ENCODE data around the gene SLC5A7. TPM values are rescaled to one million over a fixed set of nuclear protein-coding genes. Genes with fewer than 3 reads are reported as not detected.

Gene SLC5A7
- total and polyA plus RNA-seq, 2 donors (not counting 1 experiment from before 2014, with no cell fraction given) = not detected

GRCh38 chr2:108061439-108062042 lies 75.2 kb downstream of the SLC5A7 start:
- peaks cover 3% of the 10 kb centered on the region for H3K9me3 Mint-ChIP-seq (ENCODE audit: insufficient read depth)
- H3K9ac ChIP-seq (ENCODE audit: low read length) = no peak overlapping the region
- H3K4me3 Mint-ChIP-seq = no peak overlapping the region
- ATAC-seq (ENCODE audit: low read depth) (no peak), DNase-seq (no peak)
- no peak overlapping the region for H3K4me3 ChIP-seq (ENCODE audit: control extremely low read depth in 1 of 5, extremely low read depth in 1 of 5, insufficient read depth in 1 of 5, low read depth in 2 of 5, low read length in 4 of 5)
- ChIA-PET CTCF (no interaction called here), POLR2A (no interaction called here)
- H3K27me3 ChIP-seq (replicated peaks in 1 of 4; ENCODE audit: control extremely low read depth in 1 of 4, control insufficient read depth in 3 of 4, insufficient read depth in 4 of 4, low read length in 3 of 4) = no peaks in the 10 kb centered on the region
- intact Hi-C loops (cut with micrococcal nuclease) = no loop called here
- H3K4me2 ChIP-seq (replicated peaks; ENCODE audit: low read depth, low read length, poor library complexity, severe bottlenecking) = no peak overlapping the region
- TF ChIP-seq EZH2 (IDR thresholded peaks at IDR 0.05; ENCODE audit: borderline replicate concordance, insufficient read depth, low read depth, low read length, poor library complexity, severe bottlenecking) = no peak
- TF ChIP-seq, protein P1, sequence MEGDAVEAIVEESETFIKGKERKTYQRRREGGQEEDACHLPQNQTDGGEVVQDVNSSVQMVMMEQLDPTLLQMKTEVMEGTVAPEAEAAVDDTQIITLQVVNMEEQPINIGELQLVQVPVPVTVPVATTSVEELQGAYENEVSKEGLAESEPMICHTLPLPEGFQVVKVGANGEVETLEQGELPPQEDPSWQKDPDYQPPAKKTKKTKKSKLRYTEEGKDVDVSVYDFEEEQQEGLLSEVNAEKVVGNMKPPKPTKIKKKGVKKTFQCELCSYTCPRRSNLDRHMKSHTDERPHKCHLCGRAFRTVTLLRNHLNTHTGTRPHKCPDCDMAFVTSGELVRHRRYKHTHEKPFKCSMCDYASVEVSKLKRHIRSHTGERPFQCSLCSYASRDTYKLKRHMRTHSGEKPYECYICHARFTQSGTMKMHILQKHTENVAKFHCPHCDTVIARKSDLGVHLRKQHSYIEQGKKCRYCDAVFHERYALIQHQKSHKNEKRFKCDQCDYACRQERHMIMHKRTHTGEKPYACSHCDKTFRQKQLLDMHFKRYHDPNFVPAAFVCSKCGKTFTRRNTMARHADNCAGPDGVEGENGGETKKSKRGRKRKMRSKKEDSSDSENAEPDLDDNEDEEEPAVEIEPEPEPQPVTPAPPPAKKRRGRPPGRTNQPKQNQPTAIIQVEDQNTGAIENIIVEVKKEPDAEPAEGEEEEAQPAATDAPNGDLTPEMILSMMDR (IDR thresholded peaks at IDR 0.05) = no peak
- H3K27ac ChIP-seq (ENCODE audit: low read length in 2 of 2) = no peak overlapping the region
- H3K36me3 ChIP-seq (replicated peaks in 1 of 2; ENCODE audit: control extremely low read depth in 1 of 2, control insufficient read depth in 1 of 2, extremely low read depth in 1 of 2, insufficient read depth in 2 of 2, low read length in 1 of 2) = no peaks in the 10 kb centered on the region
- no peaks in the 10 kb centered on the region for H3K27me3 Mint-ChIP-seq
- 60% methylated on average over 1 of the region's 4 CpGs for WGBS (ENCODE audit: insufficient coverage)
- no peaks in the 10 kb centered on the region for H3K4me1 ChIP-seq (ENCODE audit: control insufficient read depth in 2 of 2, insufficient read depth in 2 of 2, low read length in 2 of 2)
- no peaks in the 10 kb centered on the region for H3K4me1 Mint-ChIP-seq
- H4K20me1 ChIP-seq (ENCODE audit: control insufficient read depth, insufficient read depth, low read length, poor library complexity, severe bottlenecking) = no peaks in the 10 kb centered on the region
- H3K27ac Mint-ChIP-seq = no peak overlapping the region
- no peak overlapping the region for H2AFZ ChIP-seq (ENCODE audit: insufficient read depth, low read depth, low read length, poor library complexity, severe bottlenecking)
- H3K79me2 ChIP-seq (ENCODE audit: control insufficient read depth, insufficient read depth, low read length) = no peaks in the 10 kb centered on the region
- H3K9me3 ChIP-seq (ENCODE audit: control extremely low read depth in 1 of 3, control insufficient read depth in 2 of 3, insufficient read depth in 1 of 3, low read length in 2 of 3) = peaks cover 0 to 3% (median 0%) of the 10 kb centered on the region in 3 donors

Other genes starting within 250 kb of the SLC5A7 start
- gene RGPD4, start 159.6 kb upstream of the SLC5A7 start, total RNA-seq = not detected in 2 replicates
- gene RGPD4, start 159.6 kb upstream of the SLC5A7 start, polyA plus RNA-seq = not detected in 2 replicates